K562 (cell line): ENCODE results near the gene SLC34A3.

Experiments used
- BHLHE40 ChIP-seq: IDR thresholded peaks from 2 replicates; pipeline ENCODE4 v1.6.1; 2011; ENCODE audit warnings: low read length, improper control_type of control experiment
- BRCA1 ChIP-seq, 2 experiments: fragments of 450-650 bp in 1 of 2; sonication (generic) in 1 of 2; formaldehyde crosslinking in 1 of 2; IDR thresholded peaks; 2 replicates each; pipeline versions ENCODE4 v1.5.0 to v1.6.1; 2017 to 2020; ENCODE audit warnings: mild to moderate bottlenecking in 1 of 2, missing genetic modification reagents in 1 of 2
- EZH2 ChIP-seq: IDR thresholded peaks from 2 replicates; pipeline ENCODE4 v1.6.1; 2012; ENCODE audit warnings: low read depth, mild to moderate bottlenecking, inconsistent platforms, low read length, borderline replicate concordance
- MAZ ChIP-seq, 2 experiments: fragments of 450-650 bp in 1 of 2; sonication (generic) in 1 of 2; formaldehyde crosslinking; IDR thresholded peaks in 1 of 2; conservative IDR thresholded peaks in 1 of 2; 2 replicates each; pipeline versions ENCODE4 v1.4.0 to v1.5.0; 2020; ENCODE audit warnings: mild to moderate bottlenecking in 1 of 2, missing genetic modification reagents in 1 of 2
- POLR2A ChIP-seq: fragments of 450-650 bp; conservative IDR thresholded peaks from 2 replicates; pipeline ENCODE4 v1.6.1; 2016
- POLR2AphosphoS5 ChIP-seq: IDR thresholded peaks from 2 replicates; pipeline ENCODE4 v1.6.1; 2011; ENCODE audit warnings: mild to moderate bottlenecking, low read depth, low read length, moderate library complexity; ENCODE audit not compliant: control insufficient read depth, insufficient read depth
- RAD21 ChIP-seq, 2 experiments: fragments of 250-450 bp in 1 of 2; fragments of 450-650 bp in 1 of 2; sonication (Bioruptor Pico) in 1 of 2; formaldehyde crosslinking in 1 of 2; IDR thresholded peaks in 1 of 2; conservative IDR thresholded peaks in 1 of 2; 2 replicates each; pipeline versions ENCODE4 v1.4.0 to v1.8.0; 2020 to 2022; ENCODE audit warnings: mild to moderate bottlenecking in 2 of 2, moderate library complexity in 1 of 2
- RUNX1 ChIP-seq: sonication (generic); IDR thresholded peaks from 2 replicates; pipeline ENCODE4 v1.6.1; 2016; ENCODE audit warnings: antibody characterized with exemption, low read depth
- ZNF212 ChIP-seq: fragments of 450-650 bp; formaldehyde crosslinking; IDR thresholded peaks from 2 replicates; pipeline ENCODE4 v1.4.0; 2020; ENCODE audit warnings: mild to moderate bottlenecking
- TF ChIP-seq, protein P1 (sequence below), 3 experiments: IDR thresholded peaks in 2 of 3; conservative IDR thresholded peaks in 1 of 3; 2 replicates each; pipeline ENCODE4 v1.5.1; 2011 to 2012; ENCODE audit warnings: low read length in 3 of 3, mild to moderate bottlenecking in 3 of 3, control low read depth in 2 of 3, improper control_type of control experiment in 1 of 3, inconsistent platforms in 1 of 3, low read depth in 1 of 3, mixed read lengths in 1 of 3, moderate library complexity in 1 of 3; ENCODE audit not compliant: insufficient read depth in 2 of 3
- TF ChIP-seq, protein P2 (sequence below): fragments of 250-450 bp; sonication (Bioruptor Pico); IDR thresholded peaks from 2 replicates; pipeline ENCODE4 v1.4.0; 2020; ENCODE audit warnings: mild to moderate bottlenecking, moderate library complexity
- TF ChIP-seq, protein P3 (sequence below), 2 experiments: fragments of 450-650 bp; formaldehyde crosslinking in 1 of 2; IDR thresholded peaks; 2 replicates each; pipeline versions ENCODE4 v1.4.0 to v1.6.1; 2014 to 2020; ENCODE audit warnings: mild to moderate bottlenecking in 2 of 2, borderline replicate concordance in 1 of 2, low read depth in 1 of 2

DNA sequence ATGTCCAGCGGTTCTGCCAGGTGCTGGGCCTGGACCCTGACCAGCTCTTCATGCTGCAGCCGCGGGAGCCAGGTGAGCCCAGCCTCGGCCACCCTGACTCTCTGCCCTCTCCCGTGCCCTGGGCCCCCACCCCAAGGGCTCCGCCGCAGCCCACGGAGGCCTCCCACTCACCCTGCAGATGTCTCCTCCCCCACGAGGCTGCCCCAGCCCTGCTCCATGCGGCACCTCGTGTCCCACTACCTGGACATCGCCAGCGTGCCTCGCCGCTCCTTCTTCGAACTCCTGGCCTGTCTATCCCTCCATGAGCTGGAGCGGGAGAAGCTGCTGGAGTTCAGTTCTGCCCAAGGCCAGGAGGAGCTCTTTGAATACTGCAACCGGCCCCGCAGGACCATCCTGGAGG, 16.1 kb upstream of the SLC34A3 start:
- TF ChIP-seq MAZ (CRISPR knock-in tag; conservative IDR thresholded peaks at IDR 0.05 in 1 of 2, IDR thresholded peaks at IDR 0.05 in 1 of 2) (no peak), ZNF212 (no peak), BRCA1 (IDR thresholded peaks at IDR 0.05) (no peak), BRCA1 (CRISPR knock-in tag; IDR thresholded peaks at IDR 0.05) (no peak), EZH2 (no peak), POLR2A (no peak), RUNX1 (no peak), POLR2AphosphoS5 (no peak), RAD21 (CRISPR knock-in tag; conservative IDR thresholded peaks at IDR 0.05 in 1 of 2, IDR thresholded peaks at IDR 0.05 in 1 of 2) (no peak), BHLHE40 (no peak)
- TF ChIP-seq, protein P1, sequence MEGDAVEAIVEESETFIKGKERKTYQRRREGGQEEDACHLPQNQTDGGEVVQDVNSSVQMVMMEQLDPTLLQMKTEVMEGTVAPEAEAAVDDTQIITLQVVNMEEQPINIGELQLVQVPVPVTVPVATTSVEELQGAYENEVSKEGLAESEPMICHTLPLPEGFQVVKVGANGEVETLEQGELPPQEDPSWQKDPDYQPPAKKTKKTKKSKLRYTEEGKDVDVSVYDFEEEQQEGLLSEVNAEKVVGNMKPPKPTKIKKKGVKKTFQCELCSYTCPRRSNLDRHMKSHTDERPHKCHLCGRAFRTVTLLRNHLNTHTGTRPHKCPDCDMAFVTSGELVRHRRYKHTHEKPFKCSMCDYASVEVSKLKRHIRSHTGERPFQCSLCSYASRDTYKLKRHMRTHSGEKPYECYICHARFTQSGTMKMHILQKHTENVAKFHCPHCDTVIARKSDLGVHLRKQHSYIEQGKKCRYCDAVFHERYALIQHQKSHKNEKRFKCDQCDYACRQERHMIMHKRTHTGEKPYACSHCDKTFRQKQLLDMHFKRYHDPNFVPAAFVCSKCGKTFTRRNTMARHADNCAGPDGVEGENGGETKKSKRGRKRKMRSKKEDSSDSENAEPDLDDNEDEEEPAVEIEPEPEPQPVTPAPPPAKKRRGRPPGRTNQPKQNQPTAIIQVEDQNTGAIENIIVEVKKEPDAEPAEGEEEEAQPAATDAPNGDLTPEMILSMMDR (IDR thresholded peaks at IDR 0.05 in 2 of 3, conservative IDR thresholded peaks at IDR 0.05 in 1 of 3; ENCODE audit: insufficient read depth in 2 of 3, low read depth in 1 of 3, low read length in 3 of 3) = no peak
- TF ChIP-seq, protein P2, sequence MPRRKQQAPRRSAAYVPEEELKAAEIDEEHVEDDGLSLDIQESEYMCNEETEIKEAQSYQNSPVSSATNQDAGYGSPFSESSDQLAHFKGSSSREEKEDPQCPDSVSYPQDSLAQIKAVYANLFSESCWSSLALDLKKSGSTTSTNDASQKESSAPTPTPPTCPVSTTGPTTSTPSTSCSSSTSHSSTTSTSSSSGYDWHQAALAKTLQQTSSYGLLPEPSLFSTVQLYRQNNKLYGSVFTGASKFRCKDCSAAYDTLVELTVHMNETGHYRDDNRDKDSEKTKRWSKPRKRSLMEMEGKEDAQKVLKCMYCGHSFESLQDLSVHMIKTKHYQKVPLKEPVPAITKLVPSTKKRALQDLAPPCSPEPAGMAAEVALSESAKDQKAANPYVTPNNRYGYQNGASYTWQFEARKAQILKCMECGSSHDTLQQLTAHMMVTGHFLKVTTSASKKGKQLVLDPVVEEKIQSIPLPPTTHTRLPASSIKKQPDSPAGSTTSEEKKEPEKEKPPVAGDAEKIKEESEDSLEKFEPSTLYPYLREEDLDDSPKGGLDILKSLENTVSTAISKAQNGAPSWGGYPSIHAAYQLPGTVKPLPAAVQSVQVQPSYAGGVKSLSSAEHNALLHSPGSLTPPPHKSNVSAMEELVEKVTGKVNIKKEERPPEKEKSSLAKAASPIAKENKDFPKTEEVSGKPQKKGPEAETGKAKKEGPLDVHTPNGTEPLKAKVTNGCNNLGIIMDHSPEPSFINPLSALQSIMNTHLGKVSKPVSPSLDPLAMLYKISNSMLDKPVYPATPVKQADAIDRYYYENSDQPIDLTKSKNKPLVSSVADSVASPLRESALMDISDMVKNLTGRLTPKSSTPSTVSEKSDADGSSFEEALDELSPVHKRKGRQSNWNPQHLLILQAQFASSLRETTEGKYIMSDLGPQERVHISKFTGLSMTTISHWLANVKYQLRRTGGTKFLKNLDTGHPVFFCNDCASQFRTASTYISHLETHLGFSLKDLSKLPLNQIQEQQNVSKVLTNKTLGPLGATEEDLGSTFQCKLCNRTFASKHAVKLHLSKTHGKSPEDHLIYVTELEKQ (CRISPR knock-in tag) = no peak
- TF ChIP-seq, protein P3, sequence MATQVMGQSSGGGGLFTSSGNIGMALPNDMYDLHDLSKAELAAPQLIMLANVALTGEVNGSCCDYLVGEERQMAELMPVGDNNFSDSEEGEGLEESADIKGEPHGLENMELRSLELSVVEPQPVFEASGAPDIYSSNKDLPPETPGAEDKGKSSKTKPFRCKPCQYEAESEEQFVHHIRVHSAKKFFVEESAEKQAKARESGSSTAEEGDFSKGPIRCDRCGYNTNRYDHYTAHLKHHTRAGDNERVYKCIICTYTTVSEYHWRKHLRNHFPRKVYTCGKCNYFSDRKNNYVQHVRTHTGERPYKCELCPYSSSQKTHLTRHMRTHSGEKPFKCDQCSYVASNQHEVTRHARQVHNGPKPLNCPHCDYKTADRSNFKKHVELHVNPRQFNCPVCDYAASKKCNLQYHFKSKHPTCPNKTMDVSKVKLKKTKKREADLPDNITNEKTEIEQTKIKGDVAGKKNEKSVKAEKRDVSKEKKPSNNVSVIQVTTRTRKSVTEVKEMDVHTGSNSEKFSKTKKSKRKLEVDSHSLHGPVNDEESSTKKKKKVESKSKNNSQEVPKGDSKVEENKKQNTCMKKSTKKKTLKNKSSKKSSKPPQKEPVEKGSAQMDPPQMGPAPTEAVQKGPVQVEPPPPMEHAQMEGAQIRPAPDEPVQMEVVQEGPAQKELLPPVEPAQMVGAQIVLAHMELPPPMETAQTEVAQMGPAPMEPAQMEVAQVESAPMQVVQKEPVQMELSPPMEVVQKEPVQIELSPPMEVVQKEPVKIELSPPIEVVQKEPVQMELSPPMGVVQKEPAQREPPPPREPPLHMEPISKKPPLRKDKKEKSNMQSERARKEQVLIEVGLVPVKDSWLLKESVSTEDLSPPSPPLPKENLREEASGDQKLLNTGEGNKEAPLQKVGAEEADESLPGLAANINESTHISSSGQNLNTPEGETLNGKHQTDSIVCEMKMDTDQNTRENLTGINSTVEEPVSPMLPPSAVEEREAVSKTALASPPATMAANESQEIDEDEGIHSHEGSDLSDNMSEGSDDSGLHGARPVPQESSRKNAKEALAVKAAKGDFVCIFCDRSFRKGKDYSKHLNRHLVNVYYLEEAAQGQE (IDR thresholded peaks at IDR 0.05; ENCODE audit: borderline replicate concordance) = no peak
- TF ChIP-seq, protein P3 (CRISPR knock-in tag; IDR thresholded peaks at IDR 0.05; ENCODE audit: low read depth) = no peak
